HL-60/S4 (cell line): ENCODE data around the gene FHDC1.
"Not testable (repeated sequence)": the region's sequence is repeated elsewhere in the genome, so short reads cannot be mapped to it uniquely, and the experiment has no call there.

Experiments
- in situ Hi-C: fragments of 300-500 bp; cut with MboI; formaldehyde crosslinking; loops from 2 replicates; pipeline ENCODE4 v1.14.3; 2022; ENCODE audit warnings: low sequenced_read_pairs

FHDC1 gene

GRCh38 chr4:152935631-152936445 is at the start of gene FHDC1:
Gene FHDC1 (plus strand): TSS chr4:152936323. CDS start chr4:152943058, 6,735 bp downstream.
- in situ Hi-C loops, result no loop called here

GRCh38 chr4:152887981-152888380 is 48.1 kb upstream of the FHDC1 start:
- in situ Hi-C loops, result no loop called here

- in situ Hi-C loops, result no loop called here
Observed at GRCh38 chr4:152892974-152893373, 43.1 kb upstream of the FHDC1 start.

- in situ Hi-C loops, result no loop called here
Observed at GRCh38 chr4:152894673-152895072, 41.5 kb upstream of the FHDC1 start.

GRCh38 chr4:152896811-152897210 is 39.3 kb upstream of the FHDC1 start:
- in situ Hi-C loops, result no loop called here

- in situ Hi-C loops, result not testable (repeated sequence)
Observed at GRCh38 chr4:152898133-152898532, 38.0 kb upstream of the FHDC1 start.

GRCh38 chr4:152898606-152899005 is 37.5 kb upstream of the FHDC1 start:
- in situ Hi-C loops, result no loop called here

GRCh38 chr4:152900395-152900794 is 35.7 kb upstream of the FHDC1 start:
- in situ Hi-C loops, result no loop called here

GRCh38 chr4:152901205-152901604 is 34.9 kb upstream of the FHDC1 start:
- in situ Hi-C loops, result no loop called here

GRCh38 chr4:152903658-152904057 is 32.5 kb upstream of the FHDC1 start:
- in situ Hi-C loops, result no loop called here

- in situ Hi-C loops, result no loop called here
Observed at GRCh38 chr4:152909901-152910300, 26.2 kb upstream of the FHDC1 start.

GRCh38 chr4:152910521-152910920 is 25.6 kb upstream of the FHDC1 start:
- in situ Hi-C loops, result no loop called here

- in situ Hi-C loops, result no loop called here
Observed at GRCh38 chr4:152917543-152918395, 18.4 kb upstream of the FHDC1 start.

GRCh38 chr4:152919826-152920225 is 16.3 kb upstream of the FHDC1 start:
- in situ Hi-C loops, result no loop called here

- in situ Hi-C loops, result no loop called here
Observed at GRCh38 chr4:152920768-152921167, 15.4 kb upstream of the FHDC1 start.

- in situ Hi-C loops, result no loop called here
Observed at GRCh38 chr4:152921284-152921683, 14.8 kb upstream of the FHDC1 start.

GRCh38 chr4:152925851-152926250 is 10.3 kb upstream of the FHDC1 start:
- in situ Hi-C loops, result no loop called here

GRCh38 chr4:152926959-152927358 is 9.2 kb upstream of the FHDC1 start:
- in situ Hi-C loops, result no loop called here

- in situ Hi-C loops, result no loop called here
Observed at GRCh38 chr4:152927737-152928136, 8.4 kb upstream of the FHDC1 start.

GRCh38 chr4:152928286-152928685 is 7.8 kb upstream of the FHDC1 start:
- in situ Hi-C loops, result no loop called here

- in situ Hi-C loops, result no loop called here
Observed at GRCh38 chr4:152929888-152930287, 6.2 kb upstream of the FHDC1 start.

- in situ Hi-C loops, result no loop called here
Observed at GRCh38 chr4:152935143-152935542, 980 bp upstream of the FHDC1 start.
